ENCODE results near the gene SNX2.

SNX2 gene

GRCh38 chr5:122780296-122780695 lies 5.4 kb downstream of the SNX2 start:
- TF ChIP-seq CTCF (IDR thresholded peaks at IDR 0.05; ENCODE audit: extremely low read depth, missing control alignments), result no peak
- DNase-seq (ENCODE audit: low spot score), result no peak

- DNase-seq (ENCODE audit: low spot score), result no peak
- TF ChIP-seq CTCF (IDR thresholded peaks at IDR 0.05; ENCODE audit: extremely low read depth, missing control alignments), result no peak
These were observed 6.6 kb downstream of the SNX2 start for GRCh38 chr5:122781465-122781864.

- TF ChIP-seq CTCF (IDR thresholded peaks at IDR 0.05; ENCODE audit: extremely low read depth, missing control alignments), result no peak
- no peak for DNase-seq (ENCODE audit: low spot score)
These were observed 10.4 kb downstream of the SNX2 start for GRCh38 chr5:122785294-122785693.

GRCh38 chr5:122788371-122788770 lies 13.5 kb downstream of the SNX2 start:
- TF ChIP-seq CTCF (IDR thresholded peaks at IDR 0.05; ENCODE audit: extremely low read depth, missing control alignments), result no peak
- no peak for DNase-seq (ENCODE audit: low spot score)

- TF ChIP-seq CTCF (IDR thresholded peaks at IDR 0.05; ENCODE audit: extremely low read depth, missing control alignments), result no peak
- peak; percentile 19 for DNase-seq (ENCODE audit: low spot score)
These were observed 14.1 kb downstream of the SNX2 start for GRCh38 chr5:122788996-122789395.

- no peak for DNase-seq (ENCODE audit: low spot score)
- TF ChIP-seq CTCF (IDR thresholded peaks at IDR 0.05; ENCODE audit: extremely low read depth, missing control alignments), result no peak
These were observed 14.7 kb downstream of the SNX2 start for GRCh38 chr5:122789461-122790171.

GRCh38 chr5:122790354-122791103 lies 15.6 kb downstream of the SNX2 start:
- DNase-seq (ENCODE audit: low spot score), result no peak
- no peak for TF ChIP-seq CTCF (IDR thresholded peaks at IDR 0.05; ENCODE audit: extremely low read depth, missing control alignments)

Data from GM20000 (cell line).